Regular cardiac myocyte (primary cell): ENCODE results near the gene PAPOLG. TPM values are rescaled to one million over a fixed set of nuclear protein-coding genes. Genes with fewer than 3 reads are reported as not detected.

Experiments
- total RNA-seq: library from RNA; depleted of rRNA; stranded (reverse); fragments of >200 nt; gene quantifications from 2 replicates; pipeline ENCODE4 v1.2.3, GENCODE V29; 2014

The PAPOLG gene
- 9.8 and 10.4 TPM in 2 replicates for total RNA-seq

GRCh38 chr2:60756097-60757087 lies at the start of gene PAPOLG:
Gene PAPOLG, plus strand, starts transcription at chr2:60756268. Its CDS starts 211 bp downstream, at chr2:60756479.

Other genes with a start within 250 kb of the PAPOLG start
- gene BCL11A, start 202.6 kb upstream of the PAPOLG start, total RNA-seq: 0.19 and 0.28 TPM in 2 replicates
- 2.5 and 4.8 TPM in 2 replicates for gene REL, start 125.3 kb downstream of the PAPOLG start, total RNA-seq